Motor neuron (in vitro differentiated cells): Measurements from ENCODE around the gene SUV39H1. TPM values are rescaled to one million over a fixed set of nuclear protein-coding genes. Genes with fewer than 3 reads are reported as not detected.
"Not testable (repeated sequence)": the region's sequence is repeated elsewhere in the genome, so short reads cannot be mapped to it uniquely, and the experiment has no call there.

Source experiments
- ATAC-seq, 8 experiments: fragments of 200-7000 bp; cut with Tn5 transposase; replicated peaks in 6 of 8; 2 replicates each; pipeline ENCODE4 v1.8.0; 2021; ENCODE audit warnings: mild to moderate bottlenecking in 8 of 8, moderate library complexity in 8 of 8
- H3K27ac ChIP-seq, 2 donors: fragments of 250-450 bp; sonication (Bioruptor Pico); 2 replicates each; pipeline ENCODE4 v1.9.0; 2021; ENCODE audit warnings: antibody characterized with exemption in 2 of 2, mild to moderate bottlenecking in 2 of 2, moderate library complexity in 1 of 2
- H3K4me1 ChIP-seq, 2 donors: fragments of 250-450 bp; sonication (Bioruptor Pico); replicated peaks in 1 of 2; 2 replicates each; pipeline ENCODE4 v1.6.1; 2021; ENCODE audit warnings: antibody characterized with exemption in 2 of 2, mild to moderate bottlenecking in 2 of 2, moderate library complexity in 1 of 2
- H3K4me3 ChIP-seq, 5 donors: fragments of 250-450 bp; sonication (Bioruptor Pico); 2 replicates each; pipeline ENCODE4 v1.9.0; 2021; ENCODE audit warnings: antibody characterized with exemption in 5 of 5, mild to moderate bottlenecking in 5 of 5, moderate library complexity in 4 of 5
- WGBS, 10 experiments: fragments of 450-650 bp; shearing (Covaris generic); methylation state at CpG; one replicate each; pipeline ENCODE4 v1.0.0; 2022; 5-methylcytosine and 5-hydroxymethylcytosine counted together
- in situ Hi-C, 9 experiments: fragments of 400-800 bp; cut with MboI; loops; one replicate each; pipeline ENCODE4 v1.15.0; 2021; ENCODE audit warnings: low sequenced_read_pairs in 9 of 9, low pct_unique_long_range_greater_than_20kb in 2 of 9; ENCODE audit not compliant: unreplicated experiment in 9 of 9
- total RNA-seq, 8 experiments: library from RNA; unstranded; fragments of 300-600 nt; gene quantifications; 2 replicates each; pipeline versions ENCODE4 v1.2.3 to v1.2.4, GENCODE V29; 2022

The SUV39H1 gene
- total RNA-seq, 8 experiments from 2014 or later, result 1.8 to 9.8 (median 3.0) TPM

DNA sequence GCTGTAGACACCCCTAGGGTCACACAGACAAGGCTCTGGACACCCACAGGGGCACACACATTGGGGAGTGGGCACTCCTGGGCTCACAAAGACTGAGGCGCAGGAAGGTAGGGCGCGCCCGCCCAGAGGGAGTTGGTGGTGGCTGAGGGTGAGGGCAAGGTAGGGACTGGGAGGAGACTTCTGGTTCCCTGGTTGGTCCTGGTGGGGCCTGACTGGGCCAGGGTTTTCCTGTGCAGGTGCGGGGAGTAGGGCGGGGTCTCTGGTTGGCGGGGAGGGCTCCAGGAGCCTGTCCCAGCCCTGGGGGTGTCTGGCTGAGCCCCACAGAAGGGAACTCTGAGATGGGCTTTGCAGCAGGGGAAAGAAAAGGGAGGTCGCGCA lies 19.7 kb upstream of the SUV39H1 start:
- peaks cover 12% of the 10 kb centered on the region in 2 donors for H3K4me1 ChIP-seq
- H3K27ac ChIP-seq, result peak overlapping the region; percentile 74 to 88
- in situ Hi-C loops, result no loop called here
- H3K4me3 ChIP-seq, result peak overlapping the region; percentile 54 to 94 (median 68)
- peak in 6 of 8 experiments; percentile 1 to 39 (median 24) for ATAC-seq
- WGBS, 10 experiments, result 14% methylated on average over 2 of the region's 9 CpGs; no CpG with 5 or more reads in 9 of the 10 experiments

DNA sequence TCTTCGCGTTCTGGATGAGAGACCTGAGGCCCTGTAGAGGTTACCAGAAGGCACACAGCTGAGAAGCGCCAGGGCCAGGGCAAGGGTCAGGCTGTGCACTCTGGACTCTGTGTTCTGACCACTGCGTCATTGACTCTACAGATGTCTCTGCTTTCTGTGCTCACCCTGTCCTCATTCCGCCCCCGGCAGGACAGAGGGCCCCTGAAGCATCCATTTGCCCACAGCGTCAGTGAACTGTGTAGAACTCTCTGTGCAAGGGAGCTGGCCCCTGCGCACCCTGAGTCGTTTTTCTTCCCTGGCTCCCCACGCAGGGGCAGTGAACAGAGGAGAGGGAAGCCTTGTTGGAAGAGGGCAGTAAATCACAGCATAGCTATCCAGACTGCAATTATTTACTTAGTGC lies 19.0 kb upstream of the SUV39H1 start:
- 34% methylated on average over 7 of the region's 10 CpGs; no CpG with 5 or more reads in 9 of the 10 experiments for WGBS, 10 experiments
- peak overlapping the region; percentile 54 to 94 (median 68) for H3K4me3 ChIP-seq
- in situ Hi-C loops, result no loop called here
- ATAC-seq, result peak in 5 of 8 experiments; percentile 21 to 49 (median 44)
- peaks cover 12% of the 10 kb centered on the region in 2 donors for H3K4me1 ChIP-seq
- H3K27ac ChIP-seq, result peak overlapping the region; percentile 74 to 88

DNA sequence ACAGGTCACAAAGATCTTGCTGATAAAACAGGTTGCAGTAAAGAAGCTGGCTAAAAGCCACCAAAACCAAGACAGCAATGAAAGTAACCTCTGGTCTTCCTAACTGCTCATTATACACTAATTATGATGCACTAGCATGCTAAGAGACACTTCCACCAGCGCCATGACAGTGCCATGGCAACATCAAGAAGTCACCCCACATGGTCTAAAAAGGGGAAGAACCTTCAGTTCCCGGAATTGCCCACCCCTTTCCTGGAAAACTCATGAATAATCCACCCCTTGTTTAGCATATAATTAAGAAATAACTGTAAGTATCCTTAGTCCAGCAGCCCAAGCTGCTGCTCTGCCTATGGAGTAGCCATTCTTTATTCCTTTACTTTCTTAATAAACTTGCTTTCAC lies 16.1 kb upstream of the SUV39H1 start:
- H3K4me1 ChIP-seq, result peaks cover 12% of the 10 kb centered on the region in 2 donors
- H3K27ac ChIP-seq, in situ Hi-C loops, ATAC-seq, H3K4me3 ChIP-seq: not testable (repeated sequence)
- WGBS, 10 experiments, result 0 to 60% (median 8%) methylated on average over 1 to 2 of the region's 2 CpGs; no CpG with 5 or more reads in 6 of the 10 experiments

DNA sequence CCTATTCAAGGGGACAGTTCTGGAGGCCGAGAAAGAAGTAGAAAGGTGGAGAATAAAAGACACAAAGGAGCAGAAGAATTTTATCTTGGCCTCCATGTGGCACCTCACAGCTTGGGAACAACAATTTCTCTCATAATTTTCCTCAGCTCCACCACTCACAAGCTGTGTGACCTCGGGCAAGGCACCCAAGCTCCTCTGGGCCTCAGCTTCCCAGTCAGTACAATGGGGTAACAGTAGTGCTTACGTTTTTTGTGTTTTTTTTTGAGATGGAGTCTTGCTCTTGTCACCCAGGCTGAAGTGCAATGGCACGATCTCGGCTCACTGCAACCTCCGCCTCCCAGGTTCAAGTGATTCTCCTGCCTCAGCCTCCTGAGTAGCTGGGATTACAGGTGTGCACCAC lies 15.6 kb upstream of the SUV39H1 start:
- ATAC-seq, H3K4me3 ChIP-seq, H3K27ac ChIP-seq, in situ Hi-C loops: not testable (repeated sequence)
- WGBS, 10 experiments, result 33 to 100% (median 83%) methylated on average over 1 to 2 of the region's 6 CpGs; no CpG with 5 or more reads in 7 of the 10 experiments
- peaks cover 12% of the 10 kb centered on the region in 2 donors for H3K4me1 ChIP-seq

DNA sequence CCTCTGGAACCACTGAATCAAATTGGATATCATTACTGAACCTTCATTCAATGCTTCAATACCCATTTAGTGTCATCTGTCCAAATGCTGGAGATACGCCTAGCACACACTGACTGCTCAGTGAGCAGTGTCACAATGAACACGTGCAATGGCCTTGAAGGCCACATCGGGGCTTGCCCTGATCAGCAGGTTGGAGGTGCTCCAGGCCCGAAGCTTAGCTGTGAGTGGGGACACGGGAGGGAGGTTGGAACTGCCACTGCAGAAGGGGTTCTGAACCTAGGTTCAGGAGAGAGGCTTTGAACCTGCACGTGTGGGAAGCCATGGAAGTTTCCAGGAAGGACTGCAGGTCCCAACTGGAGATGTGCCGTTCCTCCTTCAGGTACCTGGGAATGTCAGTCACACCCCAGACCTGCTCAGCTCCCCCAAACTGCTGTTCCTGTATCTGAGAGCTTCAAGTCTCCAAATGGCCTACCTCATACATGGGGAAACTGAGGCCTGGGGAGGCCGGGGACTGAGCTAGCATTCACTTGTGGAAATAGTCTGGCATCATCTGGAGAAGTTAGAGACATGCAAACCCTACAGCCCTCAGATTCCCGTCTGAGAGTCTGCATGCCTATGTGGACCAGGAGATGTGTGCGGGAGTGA lies 14.9 kb upstream of the SUV39H1 start:
- no peak for ATAC-seq
- H3K27ac ChIP-seq, result no peak overlapping the region
- 60 to 100% (median 83%) methylated on average over 1 to 5 of the region's 10 CpGs; no CpG with 5 or more reads in 6 of the 10 experiments for WGBS, 10 experiments
- no peak overlapping the region for H3K4me3 ChIP-seq
- in situ Hi-C loops, result no loop called here
- H3K4me1 ChIP-seq, result peaks cover 12% of the 10 kb centered on the region in 2 donors

DNA sequence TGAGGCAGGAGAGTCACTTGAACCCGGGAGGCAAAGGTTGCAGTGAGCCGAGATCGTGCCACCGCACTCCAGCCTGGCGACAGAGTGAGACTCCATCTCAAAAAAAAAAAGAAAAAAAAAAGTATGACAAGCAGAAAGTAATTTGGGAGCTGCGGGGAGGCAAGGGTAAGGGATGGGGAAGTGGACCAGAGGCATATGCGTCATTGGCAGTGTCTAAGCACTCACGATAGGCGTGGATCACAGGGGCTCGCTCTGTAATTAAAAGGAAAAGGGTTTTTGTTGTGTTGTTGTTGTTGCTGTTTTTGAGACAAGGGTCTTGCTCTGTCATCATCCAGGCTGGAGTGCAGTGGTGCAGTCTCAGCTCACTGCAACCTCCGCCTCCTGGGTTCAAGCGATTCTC lies 13.7 kb upstream of the SUV39H1 start:
- H3K4me1 ChIP-seq, result peaks cover 9 to 12% of the 10 kb centered on the region in 2 donors
- WGBS, 10 experiments, result 50 to 90% (median 58%) methylated on average over 2 to 6 of the region's 12 CpGs; no CpG with 5 or more reads in 7 of the 10 experiments
- H3K27ac ChIP-seq, H3K4me3 ChIP-seq, in situ Hi-C loops, ATAC-seq: not testable (repeated sequence)

DNA sequence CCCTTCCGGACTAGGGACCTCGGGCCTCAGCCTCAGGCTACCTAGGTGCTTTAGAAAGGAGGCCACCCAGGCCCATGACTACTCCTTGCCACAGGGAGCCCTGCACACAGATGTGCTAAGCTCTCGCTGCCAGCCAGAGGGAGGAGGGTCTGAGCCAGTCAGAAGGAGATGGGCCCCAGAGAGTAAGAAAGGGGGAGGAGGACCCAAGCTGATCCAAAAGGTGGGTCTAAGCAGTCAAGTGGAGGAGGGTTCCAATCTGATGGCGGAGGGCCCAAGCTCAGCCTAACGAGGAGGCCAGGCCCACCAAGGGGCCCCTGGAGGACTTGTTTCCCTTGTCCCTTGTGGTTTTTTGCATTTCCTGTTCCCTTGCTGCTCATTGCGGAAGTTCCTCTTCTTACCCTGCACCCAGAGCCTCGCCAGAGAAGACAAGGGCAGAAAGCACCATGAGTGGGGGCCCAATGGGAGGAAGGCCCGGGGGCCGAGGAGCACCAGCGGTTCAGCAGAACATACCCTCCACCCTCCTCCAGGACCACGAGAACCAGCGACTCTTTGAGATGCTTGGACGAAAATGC lies 13.0 kb upstream of the SUV39H1 start, which contains the start of gene WAS:
Gene WAS (plus strand): TSS at position 389 of the 572 bp plus-strand sequence. CDS start 55 bp downstream, at position 444.
- no peak within 1 kb of the TSS for H3K4me3 ChIP-seq
- WGBS, 10 experiments, result 77 to 100% methylated on average over 1 to 5 of the region's 13 CpGs; no CpG with 5 or more reads in 8 of the 10 experiments

DNA sequence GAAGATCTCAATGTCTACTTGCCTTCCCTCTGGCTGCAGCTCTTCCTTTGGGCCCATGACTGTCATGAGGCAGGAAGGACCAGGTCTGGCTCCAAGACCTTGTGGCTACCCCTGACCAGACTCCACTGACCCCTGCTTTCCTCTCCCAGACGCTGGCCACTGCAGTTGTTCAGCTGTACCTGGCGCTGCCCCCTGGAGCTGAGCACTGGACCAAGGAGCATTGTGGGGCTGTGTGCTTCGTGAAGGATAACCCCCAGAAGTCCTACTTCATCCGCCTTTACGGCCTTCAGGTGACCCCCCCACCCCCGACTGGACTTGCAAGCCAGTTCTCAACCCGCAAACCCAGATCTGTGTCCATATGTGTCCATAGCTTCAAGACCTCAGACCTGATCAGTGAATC lies 12.4 kb upstream of the SUV39H1 start:
- ATAC-seq, result no peak
- Histone ChIP-seq H3K4me3 (no peak overlapping the region), H3K27ac (no peak overlapping the region), H3K4me1 (peaks cover 0 to 4% of the 10 kb centered on the region in 2 donors)
- in situ Hi-C loops, result no loop called here
- WGBS, 10 experiments, result no CpG with 5 or more reads among the region's 7 CpGs

More for the DNA sequence above, 13.0 kb upstream of the SUV39H1 start, which contains the start of gene WAS:
- no peak for ATAC-seq
- Histone ChIP-seq H3K4me1 (peaks cover 2 to 5% of the 10 kb centered on the region in 2 donors), H3K27ac (no peak within 1 kb of the TSS)
- in situ Hi-C loops, result no loop called here

DNA sequence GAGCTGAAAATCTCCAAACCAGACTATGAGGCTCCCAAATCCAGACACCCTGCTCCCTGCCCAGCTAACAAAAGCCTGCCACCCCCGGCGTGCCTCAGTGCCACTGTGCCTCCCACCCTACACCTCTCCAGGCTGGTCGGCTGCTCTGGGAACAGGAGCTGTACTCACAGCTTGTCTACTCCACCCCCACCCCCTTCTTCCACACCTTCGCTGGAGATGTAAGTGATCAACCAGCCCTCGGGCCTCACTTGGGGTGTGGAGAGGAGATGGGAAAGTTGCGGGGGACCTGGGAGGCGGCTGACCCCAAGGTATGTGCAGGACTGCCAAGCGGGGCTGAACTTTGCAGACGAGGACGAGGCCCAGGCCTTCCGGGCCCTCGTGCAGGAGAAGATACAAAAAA lies 11.1 kb upstream of the SUV39H1 start:
- Histone ChIP-seq H3K4me1 (no peaks in the 10 kb centered on the region), H3K4me3 (no peak overlapping the region), H3K27ac (no peak overlapping the region)
- WGBS, 10 experiments, result 52% methylated on average over 4 of the region's 12 CpGs; no CpG with 5 or more reads in 9 of the 10 experiments
- in situ Hi-C loops, result no loop called here
- ATAC-seq, result no peak

DNA sequence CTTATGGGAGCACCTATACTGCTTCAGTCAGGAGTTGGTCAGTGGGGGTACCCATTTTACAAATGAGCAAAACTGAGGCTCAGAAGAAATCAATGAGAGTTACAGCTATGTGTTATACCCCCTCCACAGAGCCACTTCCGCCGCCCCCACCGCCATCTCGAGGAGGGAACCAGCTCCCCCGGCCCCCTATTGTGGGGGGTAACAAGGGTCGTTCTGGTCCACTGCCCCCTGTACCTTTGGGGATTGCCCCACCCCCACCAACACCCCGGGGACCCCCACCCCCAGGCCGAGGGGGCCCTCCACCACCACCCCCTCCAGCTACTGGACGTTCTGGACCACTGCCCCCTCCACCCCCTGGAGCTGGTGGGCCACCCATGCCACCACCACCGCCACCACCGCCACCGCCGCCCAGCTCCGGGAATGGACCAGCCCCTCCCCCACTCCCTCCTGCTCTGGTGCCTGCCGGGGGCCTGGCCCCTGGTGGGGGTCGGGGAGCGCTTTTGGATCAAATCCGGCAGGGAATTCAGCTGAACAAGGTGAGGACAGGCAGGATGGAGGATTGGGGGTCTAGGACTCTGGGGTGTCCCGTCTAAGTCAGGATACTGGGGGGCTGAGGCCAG lies 7.9 kb upstream of the SUV39H1 start:
- in situ Hi-C loops, result no loop called here
- H3K4me1 ChIP-seq, result no peaks in the 10 kb centered on the region
- no peak overlapping the region for H3K27ac ChIP-seq
- no peak overlapping the region for H3K4me3 ChIP-seq
- no CpG with 5 or more reads among the region's 19 CpGs for WGBS, 10 experiments
- ATAC-seq, result peak in 2 of 8 experiments; percentile 11 to 29

DNA sequence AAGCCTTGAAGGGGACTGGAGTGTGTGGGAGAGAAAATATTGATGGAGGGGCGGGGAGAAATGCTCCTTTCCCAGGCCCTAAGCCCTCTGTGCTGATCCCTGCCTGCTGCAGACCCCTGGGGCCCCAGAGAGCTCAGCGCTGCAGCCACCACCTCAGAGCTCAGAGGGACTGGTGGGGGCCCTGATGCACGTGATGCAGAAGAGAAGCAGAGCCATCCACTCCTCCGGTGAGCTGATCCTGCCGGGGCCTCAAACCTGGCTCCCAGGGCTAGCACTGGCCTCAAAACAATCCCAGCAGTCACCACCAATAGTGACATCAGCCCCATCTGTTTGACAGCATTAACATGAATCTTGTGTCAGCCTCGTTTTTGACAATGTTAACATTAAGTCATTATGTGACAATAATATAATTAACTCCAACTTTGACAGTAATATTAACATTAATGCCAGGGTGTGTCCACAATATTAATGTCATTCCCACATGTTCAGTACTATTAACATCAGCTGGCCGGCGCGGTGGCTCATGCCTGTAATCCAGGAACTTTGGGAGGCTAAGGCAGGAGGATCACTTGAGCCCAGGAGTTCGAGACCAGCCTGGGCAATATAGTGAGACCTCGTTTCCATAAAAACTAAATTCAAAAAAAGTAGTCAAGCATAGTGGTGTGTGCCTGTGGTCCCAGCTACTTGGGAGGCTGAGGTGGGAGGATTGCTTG lies 7.2 kb upstream of the SUV39H1 start:
- Histone ChIP-seq H3K4me1 (peaks cover under 1 to 5% of the 10 kb centered on the region in 2 donors), H3K27ac (no peak overlapping the region), H3K4me3 (no peak overlapping the region)
- WGBS, 10 experiments, result 0 to 60% (median 16%) methylated on average over 1 to 5 of the region's 11 CpGs; no CpG with 5 or more reads in 6 of the 10 experiments
- in situ Hi-C loops, result no loop called here
- peak in 7 of 8 experiments; percentile 47 to 96 (median 73) for ATAC-seq

DNA sequence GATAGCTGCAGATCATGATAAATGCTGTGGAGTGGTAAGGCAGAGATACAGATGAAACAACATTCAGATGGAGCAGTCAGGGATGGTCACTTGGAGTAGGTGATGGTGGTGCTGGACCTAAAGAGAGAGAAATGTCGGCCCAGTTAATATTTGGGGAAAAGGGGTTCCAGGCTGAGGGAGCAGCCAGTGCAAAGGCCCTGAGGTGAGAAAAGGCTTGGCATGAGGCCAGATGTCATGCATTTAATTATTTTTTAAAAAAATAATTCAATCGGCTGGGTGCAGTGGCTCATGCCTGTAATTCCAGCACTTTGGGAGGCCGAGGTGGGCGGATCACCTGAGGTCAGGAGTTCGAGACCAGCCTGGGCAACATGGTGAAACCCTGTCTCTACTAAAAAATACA lies 4.8 kb upstream of the SUV39H1 start:
- H3K27ac ChIP-seq, ATAC-seq, H3K4me3 ChIP-seq, in situ Hi-C loops: not testable (repeated sequence)
- WGBS, 10 experiments, result 33 to 100% (median 86%) methylated on average over 1 to 2 of the region's 5 CpGs; no CpG with 5 or more reads in 6 of the 10 experiments
- peaks cover 9 to 13% of the 10 kb centered on the region in 2 donors for H3K4me1 ChIP-seq
